ENCODE measurements around the gene FAM168B. TPM values are rescaled to one million over a fixed set of nuclear protein-coding genes. Genes with fewer than 3 reads are reported as not detected.
"Not testable (repeated sequence)": the region's sequence is repeated elsewhere in the genome, so short reads cannot be mapped to it uniquely, and the experiment has no call there.

Gene FAM168B
- total RNA-seq, 2 experiments from 2014 or later: 44.4 to 44.5 TPM

GRCh38 chr2:131115752-131116151 lies 22.5 kb upstream of the FAM168B start:
- Mint-ChIP-seq H3K4me1 (peaks cover 44% of the 10 kb centered on the region), H3K27me3 (no peaks in the 10 kb centered on the region), H3K27ac (peak overlapping the region; percentile 68), H3K4me3 (no peak overlapping the region), H3K36me3 (ENCODE audit: low read depth) (peaks cover 61% of the 10 kb centered on the region), H3K9me3 (peaks cover 9% of the 10 kb centered on the region)
- CTCF ChIA-PET: no interaction called here
- POLR2A ChIA-PET: interaction anchor here (0.6 to 0.7 kb wide), 2 partner anchors 9 to 23 kb away, joined by 3 read pairs; no protein-coding TSS in a partner anchor
- no peak for DNase-seq

- peaks cover 64% of the 10 kb centered on the region for H3K36me3 Mint-ChIP-seq (ENCODE audit: low read depth)
- H3K27me3 Mint-ChIP-seq, DNase-seq, H3K4me3 Mint-ChIP-seq, H3K27ac Mint-ChIP-seq, CTCF ChIA-PET, H3K9me3 Mint-ChIP-seq: not testable (repeated sequence)
- peaks cover 47% of the 10 kb centered on the region for H3K4me1 Mint-ChIP-seq
- POLR2A ChIA-PET: interaction anchor here (0.7 kb wide), 1 partner anchor 9 kb away, joined by 3 read pairs; no protein-coding TSS in a partner anchor
Observed at GRCh38 chr2:131114950-131115349, 21.7 kb upstream of the FAM168B start.

- ChIA-PET POLR2A (interaction anchor here (2.4 kb wide), 1 partner anchor 21 kb away, joined by 13 read pairs; the partner anchor contains the start of gene FAM168B), CTCF (no interaction called here)
- no peak overlapping the region for H3K4me3 Mint-ChIP-seq
- no peak overlapping the region for H3K27ac Mint-ChIP-seq
- no peaks in the 10 kb centered on the region for H3K27me3 Mint-ChIP-seq
- H3K9me3 Mint-ChIP-seq: peaks cover 9% of the 10 kb centered on the region
- DNase-seq: no peak
- H3K4me1 Mint-ChIP-seq: peaks cover 53% of the 10 kb centered on the region
- H3K36me3 Mint-ChIP-seq (ENCODE audit: low read depth): peaks cover 66% of the 10 kb centered on the region
Observed at GRCh38 chr2:131113566-131114227, 20.4 kb upstream of the FAM168B start.

- no peak overlapping the region for H3K27ac Mint-ChIP-seq
- ChIA-PET POLR2A (interaction anchor here (2.4 kb wide), 1 partner anchor 20 kb away, joined by 13 read pairs; the partner anchor contains the start of gene FAM168B), CTCF (interaction anchor here (0.6 to 0.7 kb wide), 2 partner anchors 21 to 42 kb away, joined by 3 read pairs; no protein-coding TSS in a partner anchor)
- H3K4me3 Mint-ChIP-seq: no peak overlapping the region
- H3K9me3 Mint-ChIP-seq: peaks cover 9% of the 10 kb centered on the region
- no peak for DNase-seq
- H3K27me3 Mint-ChIP-seq: no peaks in the 10 kb centered on the region
- H3K36me3 Mint-ChIP-seq (ENCODE audit: low read depth): peaks cover 64% of the 10 kb centered on the region
- peaks cover 60% of the 10 kb centered on the region for H3K4me1 Mint-ChIP-seq
Observed at GRCh38 chr2:131112529-131112928, 19.3 kb upstream of the FAM168B start.

GRCh38 chr2:131105950-131106801 lies 12.9 kb upstream of the FAM168B start:
- CTCF ChIA-PET: interaction anchor here (1.1 kb wide), 1 partner anchor 30 kb away, joined by 3 read pairs; no protein-coding TSS in a partner anchor
- DNase-seq: peak; percentile 33
- peaks cover 53% of the 10 kb centered on the region for H3K4me1 Mint-ChIP-seq
- H3K27me3 Mint-ChIP-seq: no peaks in the 10 kb centered on the region
- no peaks in the 10 kb centered on the region for H3K9me3 Mint-ChIP-seq
- peak overlapping the region; percentile 86 for H3K4me3 Mint-ChIP-seq
- peak overlapping the region; percentile 93 for H3K27ac Mint-ChIP-seq
- H3K36me3 Mint-ChIP-seq (ENCODE audit: low read depth): peaks cover 25% of the 10 kb centered on the region
- POLR2A ChIA-PET: interaction anchor here (0.7 to 5.7 kb wide), 2 partner anchors 9 to 13 kb away, joined by 3 to 115 read pairs; partner anchors contain the start of gene FAM168B

- H3K4me3 Mint-ChIP-seq: peak within 1 kb of the TSS; percentile 86
- no peaks in the 10 kb centered on the region for H3K9me3 Mint-ChIP-seq
- H3K36me3 Mint-ChIP-seq (ENCODE audit: low read depth): peaks cover 19% of the 10 kb centered on the region
- no peaks in the 10 kb centered on the region for H3K27me3 Mint-ChIP-seq
- POLR2A ChIA-PET: interaction anchor here (0.6 to 5.7 kb wide), 2 partner anchors 12 to 734 kb away, joined by 3 to 115 read pairs; partner anchors contain the start of gene FAM168B
- CTCF ChIA-PET: interaction anchor here (1.0 to 3.9 kb wide), 3 partner anchors 11 to 924 kb away, joined by 3 to 24 read pairs (median 7); partner anchors contain the start of genes FAM168B and SMPD4
- H3K4me1 Mint-ChIP-seq: peaks cover 49% of the 10 kb centered on the region
- peak within 1 kb of the TSS; percentile 93 for H3K27ac Mint-ChIP-seq
- DNase-seq: peak; percentile 95
Observed at GRCh38 chr2:131105156-131105949, 12.1 kb upstream of the FAM168B start, which contains the start of gene PLEKHB2. Gene PLEKHB2 (plus strand): TSS chr2:131105336. CDS start chr2:131120942, 15,606 bp downstream.

- Mint-ChIP-seq H3K4me1 (peaks cover 45% of the 10 kb centered on the region), H3K4me3 (peak overlapping the region; percentile 86), H3K9me3 (no peaks in the 10 kb centered on the region), H3K36me3 (ENCODE audit: low read depth) (peaks cover 14% of the 10 kb centered on the region), H3K27me3 (no peaks in the 10 kb centered on the region), H3K27ac (peak overlapping the region; percentile 93)
- peak; percentile 45 for DNase-seq
- POLR2A ChIA-PET: interaction anchor here (0.6 to 5.7 kb wide), 2 partner anchors 12 to 733 kb away, joined by 3 to 115 read pairs; partner anchors contain the start of gene FAM168B
- CTCF ChIA-PET: interaction anchor here (1.0 to 3.9 kb wide), 3 partner anchors 10 to 923 kb away, joined by 3 to 24 read pairs (median 7); partner anchors contain the start of genes FAM168B and SMPD4
Observed at GRCh38 chr2:131104487-131105155, 11.4 kb upstream of the FAM168B start.

- peaks cover 36% of the 10 kb centered on the region for H3K4me1 Mint-ChIP-seq
- ChIA-PET POLR2A (interaction anchor here (5.7 kb wide), 1 partner anchor 10 kb away, joined by 115 read pairs; the partner anchor contains the start of gene FAM168B), CTCF (interaction anchor here (0.9 to 3.9 kb wide), 2 partner anchors 8 to 10 kb away, joined by 3 to 24 read pairs; partner anchors contain the start of gene FAM168B)
- peaks cover 4% of the 10 kb centered on the region for H3K36me3 Mint-ChIP-seq (ENCODE audit: low read depth)
- no peak overlapping the region for H3K27ac Mint-ChIP-seq
- H3K27me3 Mint-ChIP-seq: no peaks in the 10 kb centered on the region
- no peak for DNase-seq
- no peak overlapping the region for H3K4me3 Mint-ChIP-seq
- no peaks in the 10 kb centered on the region for H3K9me3 Mint-ChIP-seq
Observed at GRCh38 chr2:131103165-131103564, 9.9 kb upstream of the FAM168B start.

- Mint-ChIP-seq H3K4me3 (peak overlapping the region; percentile 87), H3K4me1 (peaks cover 19% of the 10 kb centered on the region), H3K36me3 (ENCODE audit: low read depth) (peaks cover 3% of the 10 kb centered on the region), H3K27ac (peak overlapping the region; percentile 91), H3K9me3 (no peaks in the 10 kb centered on the region), H3K27me3 (peaks cover 2% of the 10 kb centered on the region)
- CTCF ChIA-PET: interaction anchor here (0.9 to 1.2 kb wide), 2 partner anchors 8 to 10 kb away, joined by 3 to 7 read pairs; partner anchors contain the start of gene PLEKHB2
- POLR2A ChIA-PET: interaction anchor here (1.0 to 5.3 kb wide), 2 partner anchors 10 to 398 kb away, joined by 6 to 115 read pairs; partner anchors contain the start of gene PLEKHB2
- no peak for DNase-seq
Observed at GRCh38 chr2:131094463-131095281, 1.4 kb upstream of the FAM168B start.

- DNase-seq: peak; percentile 20
- peaks cover 24% of the 10 kb centered on the region for H3K4me1 Mint-ChIP-seq
- peak overlapping the region; percentile 91 for H3K27ac Mint-ChIP-seq
- peaks cover 2% of the 10 kb centered on the region for H3K27me3 Mint-ChIP-seq
- POLR2A ChIA-PET: interaction anchor here (0.6 to 5.3 kb wide), 10 partner anchors 11 to 752 kb away, joined by 3 to 115 read pairs (median 4); partner anchors contain the start of genes IMP4 and PLEKHB2
- H3K36me3 Mint-ChIP-seq (ENCODE audit: low read depth): peaks cover 9% of the 10 kb centered on the region
- peak overlapping the region; percentile 87 for H3K4me3 Mint-ChIP-seq
- no peaks in the 10 kb centered on the region for H3K9me3 Mint-ChIP-seq
- CTCF ChIA-PET: interaction anchor here (0.6 to 2.4 kb wide), 5 partner anchors 10 to 399 kb away, joined by 3 to 24 read pairs (median 4); partner anchors contain the start of gene PLEKHB2
Observed at GRCh38 chr2:131093696-131094462, 619 bp upstream of the FAM168B start.
